HFFc6 (cell line): ENCODE results near the gene MARK4. TPM values are rescaled to one million over a fixed set of nuclear protein-coding genes. Genes with fewer than 3 reads are reported as not detected.

ENCODE experiments used
- DNase-seq: peaks from one replicate; pipeline ENCODE4 v3.0.0-alpha.2; 2018
- H3K27ac Mint-ChIP-seq: 2 replicates; pipeline ENCODE4 v1.8.0; 2020; ENCODE audit warnings: mild to moderate bottlenecking, mixed read lengths
- H3K27me3 Mint-ChIP-seq: 2 replicates; pipeline ENCODE4 v1.8.0; 2021; ENCODE audit warnings: mild to moderate bottlenecking, moderate library complexity, mixed read lengths; ENCODE audit not compliant: insufficient read depth
- H3K36me3 Mint-ChIP-seq: 2 replicates; pipeline ENCODE4 v1.8.0; 2021; ENCODE audit warnings: low read depth, mixed read lengths
- H3K4me1 Mint-ChIP-seq: 2 replicates; pipeline ENCODE4 v1.8.0; 2020; ENCODE audit warnings: low read depth, mixed read lengths
- H3K4me3 Mint-ChIP-seq: 2 replicates; pipeline ENCODE4 v1.8.0; 2020; ENCODE audit warnings: mild to moderate bottlenecking, moderate library complexity, mixed read lengths
- H3K9me3 Mint-ChIP-seq: 2 replicates; pipeline ENCODE4 v1.8.0; 2020; ENCODE audit warnings: mild to moderate bottlenecking, mixed read lengths
- total RNA-seq, 6 experiments: library from RNA; stranded (reverse); fragmentation: NEBNext Ultra II Directional; extraction: Animal tissue kit (Norgen Biotek cat#: 25700); gene quantifications; 2 replicates in 1 of 6; 3 replicates in 5 of 6; pipeline ENCODE4 v1.2.3, GENCODE V29; 2021
- TF ChIP-seq, protein P1 (sequence below): fragments of 200-600 bp; sonication (generic); IDR thresholded peaks from 2 replicates; pipeline ENCODE4 v1.5.0; 2021; ENCODE audit warnings: antibody characterized with exemption, mild to moderate bottlenecking

The MARK4 gene
- total RNA-seq, 6 experiments from 2014 or later = 38.9 to 46.0 (median 44.2) TPM

- no peaks in the 10 kb centered on the region for H3K9me3 Mint-ChIP-seq
- no peaks in the 10 kb centered on the region; the same call in 1 of the 2 replicates for H3K27me3 Mint-ChIP-seq
- no peaks in the 10 kb centered on the region for H3K4me1 Mint-ChIP-seq
- no peak overlapping the region for H3K27ac Mint-ChIP-seq
- no peak for DNase-seq
- TF ChIP-seq, protein P1, sequence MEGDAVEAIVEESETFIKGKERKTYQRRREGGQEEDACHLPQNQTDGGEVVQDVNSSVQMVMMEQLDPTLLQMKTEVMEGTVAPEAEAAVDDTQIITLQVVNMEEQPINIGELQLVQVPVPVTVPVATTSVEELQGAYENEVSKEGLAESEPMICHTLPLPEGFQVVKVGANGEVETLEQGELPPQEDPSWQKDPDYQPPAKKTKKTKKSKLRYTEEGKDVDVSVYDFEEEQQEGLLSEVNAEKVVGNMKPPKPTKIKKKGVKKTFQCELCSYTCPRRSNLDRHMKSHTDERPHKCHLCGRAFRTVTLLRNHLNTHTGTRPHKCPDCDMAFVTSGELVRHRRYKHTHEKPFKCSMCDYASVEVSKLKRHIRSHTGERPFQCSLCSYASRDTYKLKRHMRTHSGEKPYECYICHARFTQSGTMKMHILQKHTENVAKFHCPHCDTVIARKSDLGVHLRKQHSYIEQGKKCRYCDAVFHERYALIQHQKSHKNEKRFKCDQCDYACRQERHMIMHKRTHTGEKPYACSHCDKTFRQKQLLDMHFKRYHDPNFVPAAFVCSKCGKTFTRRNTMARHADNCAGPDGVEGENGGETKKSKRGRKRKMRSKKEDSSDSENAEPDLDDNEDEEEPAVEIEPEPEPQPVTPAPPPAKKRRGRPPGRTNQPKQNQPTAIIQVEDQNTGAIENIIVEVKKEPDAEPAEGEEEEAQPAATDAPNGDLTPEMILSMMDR = no peak
- peaks cover 10% of the 10 kb centered on the region for H3K36me3 Mint-ChIP-seq
- no peak overlapping the region for H3K4me3 Mint-ChIP-seq
Measured at GRCh38 chr19:45275370-45275971, 24.4 kb downstream of the MARK4 start.

DNA sequence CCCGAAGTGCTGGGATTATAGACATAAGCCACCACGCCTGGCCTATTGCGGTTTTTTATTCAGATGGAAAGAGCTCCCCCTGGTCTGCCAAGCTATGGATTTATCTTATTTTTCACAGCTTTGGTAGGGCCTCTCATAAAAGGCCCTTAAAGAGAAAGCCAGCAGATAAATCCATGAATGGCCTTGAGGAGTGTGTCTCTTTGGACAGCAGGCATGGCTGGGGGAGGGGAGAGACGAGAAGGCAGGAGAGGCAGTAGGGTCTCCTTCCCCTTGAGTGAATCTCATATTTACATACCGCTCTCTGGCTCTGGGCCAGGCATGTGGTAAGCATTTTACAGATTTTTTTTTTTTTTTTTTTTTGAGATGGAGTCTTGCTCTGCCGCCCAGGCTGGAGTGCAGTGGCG, 25.2 kb downstream of the MARK4 start:
- no peaks in the 10 kb centered on the region; the same call in 1 of the 2 replicates for H3K27me3 Mint-ChIP-seq
- no peak overlapping the region for H3K4me3 Mint-ChIP-seq
- H3K27ac Mint-ChIP-seq = no peak overlapping the region
- no peak for DNase-seq
- no peaks in the 10 kb centered on the region for H3K9me3 Mint-ChIP-seq
- TF ChIP-seq, protein P1 = no peak
- H3K36me3 Mint-ChIP-seq = peaks cover 10% of the 10 kb centered on the region
- no peaks in the 10 kb centered on the region for H3K4me1 Mint-ChIP-seq

DNA sequence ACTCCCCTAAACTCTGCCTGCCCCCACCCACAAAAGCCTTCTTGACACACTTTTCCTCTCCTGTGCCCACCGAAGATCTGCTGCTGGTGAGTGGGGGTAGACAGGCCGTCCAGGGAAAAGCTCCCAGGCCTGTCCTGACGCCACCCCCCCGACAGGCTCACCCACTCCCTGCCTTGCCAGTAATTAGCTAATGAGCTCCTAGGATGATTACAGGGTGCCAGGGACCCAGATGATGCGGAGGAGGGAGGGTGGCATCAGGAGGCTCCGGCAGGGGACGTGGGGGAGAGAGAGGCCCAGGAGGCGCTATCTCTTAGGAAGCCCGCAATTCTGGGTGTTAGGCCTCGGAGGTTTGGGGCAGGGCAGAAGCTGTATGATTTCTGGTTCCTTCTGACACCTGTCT, 27.0 kb downstream of the MARK4 start:
- H3K4me1 Mint-ChIP-seq = no peaks in the 10 kb centered on the region
- no peak overlapping the region for H3K4me3 Mint-ChIP-seq
- TF ChIP-seq, protein P1 = no peak
- peaks cover 13% of the 10 kb centered on the region for H3K36me3 Mint-ChIP-seq
- H3K9me3 Mint-ChIP-seq = no peaks in the 10 kb centered on the region
- H3K27ac Mint-ChIP-seq = no peak overlapping the region
- H3K27me3 Mint-ChIP-seq = no peaks in the 10 kb centered on the region; the same call in none of the 2 replicates
- no peak for DNase-seq

- peaks cover 7% of the 10 kb centered on the region for H3K9me3 Mint-ChIP-seq
- no peak overlapping the region for H3K4me3 Mint-ChIP-seq
- no peak overlapping the region for H3K27ac Mint-ChIP-seq
- TF ChIP-seq, protein P1 = no peak
- no peaks in the 10 kb centered on the region for H3K4me1 Mint-ChIP-seq
- DNase-seq = no peak
- H3K27me3 Mint-ChIP-seq = no peaks in the 10 kb centered on the region; the same call in none of the 2 replicates
- H3K36me3 Mint-ChIP-seq = peaks cover 14% of the 10 kb centered on the region
Measured at GRCh38 chr19:45279587-45280192, 28.6 kb downstream of the MARK4 start.

GRCh38 chr19:45280471-45280961, 29.4 kb downstream of the MARK4 start:
- no peak for DNase-seq
- no peaks in the 10 kb centered on the region for H3K4me1 Mint-ChIP-seq
- H3K36me3 Mint-ChIP-seq = peaks cover 16% of the 10 kb centered on the region
- TF ChIP-seq, protein P1 = no peak
- no peak overlapping the region for H3K4me3 Mint-ChIP-seq
- H3K27ac Mint-ChIP-seq = no peak overlapping the region
- H3K27me3 Mint-ChIP-seq = no peaks in the 10 kb centered on the region; the same call in none of the 2 replicates
- H3K9me3 Mint-ChIP-seq = peaks cover 7% of the 10 kb centered on the region
